HCT116 (cell line): ENCODE measurements around the gene TNFAIP8. TPM values are rescaled to one million over a fixed set of nuclear protein-coding genes. Genes with fewer than 3 reads are reported as not detected.

Experiments
- ATAC-seq: fragments of 200-7000 bp; cut with Tn5 transposase; 2 replicates; pipeline ENCODE4 v1.9.1; 2020; ENCODE audit warnings: mild to moderate bottlenecking, moderate library complexity
- BruUV-seq: library from RNA; stranded (reverse); fragments of 400-500 nt; replicated peaks from 2 replicates; lab custom pipeline; 2021; lab: Mats Ljungman, UMichigan
- CTCF ChIA-PET: fragments of 300-600 bp; sonication (Branson Sonifier 250); formaldehyde crosslinking; loops from one replicate; lab custom pipeline; 2021; ENCODE audit warnings: antibody characterized with exemption; lab: Charles Lee
- POLR2A ChIA-PET: fragments of 300-600, 350-600 bp; sonication (Branson Sonifier 250); formaldehyde crosslinking; loops from one replicate; lab custom pipeline; 2021; ENCODE audit warnings: antibody characterized with exemption; lab: Charles Lee
- RAD21 ChIA-PET, 2 experiments: fragments of 300-600 bp; sonication (Branson Sonifier 250); formaldehyde crosslinking; loops; one replicate each; lab custom pipeline; 2023; ENCODE audit warnings: low total read pairs in 2 of 2; ENCODE audit not compliant: uncharacterized antibody in 2 of 2, unreplicated experiment in 2 of 2, low non-redundant PET in 1 of 2; lab: Charles Lee
- DNase-seq: peaks from one replicate; pipeline ENCODE4 v3.0.0-alpha.2; 2010; ENCODE audit warnings: low read depth, low spot score
- H2AFZ ChIP-seq: fragments of 200-600 bp; shearing (Covaris generic), sonication (generic); 2 replicates; pipeline ENCODE4 v1.6.1; 2017; ENCODE audit warnings: low read depth, mixed run types, mixed read lengths, antibody characterized with exemption, low read length; ENCODE audit not compliant: poor library complexity, severe bottlenecking
- H3K27ac ChIP-seq: 2 replicates; pipeline ENCODE4 v1.5.1; 2012; ENCODE audit warnings: low read depth, low read length
- H3K27me3 ChIP-seq: fragments of 200-600 bp; sonication (generic); 2 replicates; pipeline ENCODE4 v1.6.1; 2016; ENCODE audit warnings: mixed run types, low read length, mixed read lengths; ENCODE audit not compliant: insufficient read depth
- H3K36me3 ChIP-seq, 2 experiments: fragments of 200-500 bp in 1 of 2; fragments of 200-600 bp in 1 of 2; sonication (Bioruptor generic) in 1 of 2; sonication (generic) in 1 of 2; 2 replicates each; pipeline versions ENCODE4 v1.5.1 to v1.6.1; 2014 to 2016; ENCODE audit warnings: low read length in 2 of 2, inconsistent platforms in 1 of 2, mixed read lengths in 1 of 2, mixed run types in 1 of 2; ENCODE audit not compliant: insufficient read depth in 2 of 2, control insufficient read depth in 1 of 2
- H3K4me1 ChIP-seq, 2 experiments: fragments of 200-600 bp in 1 of 2; sonication (generic) in 1 of 2; 2 replicates each; pipeline versions ENCODE4 v1.5.1 to v1.6.1; 2012 to 2017; ENCODE audit warnings: low read length in 2 of 2, inconsistent platforms in 1 of 2, mild to moderate bottlenecking in 1 of 2, mixed read lengths in 1 of 2, mixed run types in 1 of 2, moderate library complexity in 1 of 2; ENCODE audit not compliant: insufficient read depth in 2 of 2, control insufficient read depth in 1 of 2
- H3K4me2 ChIP-seq: fragments of 200-600 bp; sonication (generic); 2 replicates; pipeline ENCODE4 v1.6.1; 2017; ENCODE audit warnings: mixed run types, low read length, mixed read lengths
- H3K4me3 ChIP-seq, 2 experiments: fragments of 200-600 bp in 1 of 2; sonication (generic) in 1 of 2; replicated peaks in 1 of 2; 2 replicates each; pipeline ENCODE4 v1.5.1; 2011 to 2016; ENCODE audit warnings: low read length in 2 of 2, control low read depth in 1 of 2, low read depth in 1 of 2, mild to moderate bottlenecking in 1 of 2, mixed read lengths in 1 of 2, mixed run types in 1 of 2
- H3K79me2 ChIP-seq: fragments of 200-600 bp; sonication (generic); 2 replicates; pipeline ENCODE4 v1.6.1; 2017; ENCODE audit warnings: mild to moderate bottlenecking, mixed run types, low read length, moderate library complexity, mixed read lengths; ENCODE audit not compliant: insufficient read depth
- H3K9ac ChIP-seq: fragments of 200-600 bp; sonication (generic); 2 replicates; pipeline ENCODE4 v1.6.1; 2016; ENCODE audit warnings: low read length, mixed read lengths
- H3K9me2 ChIP-seq: fragments of 200-600 bp; sonication (generic), shearing (Covaris generic); 2 replicates; pipeline ENCODE4 v1.6.1; 2017; ENCODE audit warnings: mixed run types, mild to moderate bottlenecking, moderate library complexity; ENCODE audit not compliant: insufficient read depth
- H3K9me3 ChIP-seq, 2 experiments: fragments of 200-500 bp in 1 of 2; fragments of 200-600 bp in 1 of 2; sonication (Bioruptor generic) in 1 of 2; sonication (generic) in 1 of 2; 2 replicates each; pipeline ENCODE4 v1.6.1; 2014 to 2017; ENCODE audit warnings: low read length in 2 of 2, mixed read lengths in 2 of 2, inconsistent platforms in 1 of 2, low read depth in 1 of 2, mild to moderate bottlenecking in 1 of 2, mixed run types in 1 of 2, moderate library complexity in 1 of 2; ENCODE audit not compliant: control insufficient read depth in 1 of 2, insufficient read depth in 1 of 2
- H4K20me1 ChIP-seq: fragments of 200-600 bp; sonication (generic), shearing (Covaris generic); 2 replicates; pipeline ENCODE4 v1.6.1; 2017; ENCODE audit warnings: mixed run types, mild to moderate bottlenecking, moderate library complexity; ENCODE audit not compliant: insufficient read depth
- ATF3 ChIP-seq: IDR thresholded peaks from 2 replicates; pipeline ENCODE4 v1.6.1; 2012
- EGR1 ChIP-seq: IDR thresholded peaks from 2 replicates; pipeline ENCODE4 v1.6.1; 2012; ENCODE audit warnings: low read depth
- JUND ChIP-seq: IDR thresholded peaks from 2 replicates; pipeline ENCODE4 v1.6.1; 2012
- POLR2AphosphoS5 ChIP-seq: IDR thresholded peaks from 2 replicates; pipeline ENCODE4 v1.6.1; 2011; ENCODE audit warnings: mild to moderate bottlenecking, low read depth, low read length, moderate library complexity
- RAD21 ChIP-seq: IDR thresholded peaks from 2 replicates; pipeline ENCODE4 v1.6.1; 2012; ENCODE audit warnings: low read depth, mild to moderate bottlenecking
- SIN3A ChIP-seq: IDR thresholded peaks from 2 replicates; pipeline ENCODE4 v1.6.1; 2012; ENCODE audit warnings: low read depth
- SRF ChIP-seq: IDR thresholded peaks from 2 replicates; pipeline ENCODE4 v1.6.1; 2012; ENCODE audit warnings: low read depth
- YY1 ChIP-seq: IDR thresholded peaks from 2 replicates; pipeline ENCODE4 v1.6.1; 2011; ENCODE audit warnings: low read length, low read depth, moderate library complexity, mild to moderate bottlenecking; ENCODE audit not compliant: insufficient replicate concordance; ENCODE audit errors: extremely low read depth
- ZBTB33 ChIP-seq: IDR thresholded peaks from 2 replicates; pipeline ENCODE4 v1.6.1; 2011; ENCODE audit warnings: mild to moderate bottlenecking, low read length, moderate library complexity; ENCODE audit not compliant: insufficient replicate concordance; ENCODE audit errors: extremely low read depth
- intact Hi-C: fragments of 100-400 bp; cut with micrococcal nuclease; formaldehyde crosslinking; loops from 2 replicates; pipeline ENCODE4 v1.10.0; 2022
- total RNA-seq: library from RNA; stranded (reverse); gene quantifications from one replicate; pipeline ENCODE4 v1.2.1, GENCODE V29; 2021; ENCODE audit not compliant: unreplicated experiment

TNFAIP8 gene
- total RNA-seq, 1 experiment from 2014 or later = 18.4 TPM

- DNase-seq (no peak), ATAC-seq (no peak)
- Histone ChIP-seq H3K9me3 (no peaks in the 10 kb centered on the region), H3K27me3 (no peaks in the 10 kb centered on the region), H3K36me3 (no peaks in the 10 kb centered on the region), H3K79me2 (no peaks in the 10 kb centered on the region), H3K27ac (no peak overlapping the region), H3K4me2 (no peak overlapping the region), H2AFZ (no peak overlapping the region), H4K20me1 (no peaks in the 10 kb centered on the region), H3K9me2 (no peaks in the 10 kb centered on the region), H3K9ac (no peak overlapping the region), H3K4me1 (peaks cover 29 to 40% of the 10 kb centered on the region in 2 experiments), H3K4me3 (no peak overlapping the region)
- CTCF ChIA-PET = no interaction called here
- intact Hi-C loops = loop anchor here (5.0 kb wide), 1 partner anchor 94 kb away; no protein-coding TSS in a partner anchor
- BruUV-seq = no TSS peak
- POLR2A ChIA-PET = no interaction called here
- RAD21 ChIA-PET = no interaction called here
- TF ChIP-seq ZBTB33 (no peak), YY1 (no peak), ATF3 (no peak), EGR1 (no peak), POLR2AphosphoS5 (no peak), RAD21 (no peak), SRF (no peak), SIN3A (no peak), JUND (no peak)
These were observed 37.4 kb upstream of the TNFAIP8 start for GRCh38 chr5:119318256-119318894.
